GM23338 (cell line): ENCODE measurements around the gene GPATCH4. TPM values are rescaled to one million over a fixed set of nuclear protein-coding genes. Genes with fewer than 3 reads are reported as not detected.

Experiments
- ATAC-seq: fragments of 200-7000 bp; cut with Tn5 transposase; 3 replicates; pipeline ENCODE4 v1.9.1; 2020
- DNase-seq: peaks from one replicate; pipeline ENCODE4 v3.0.0-alpha.2; 2015; ENCODE audit warnings: low spot score
- H2AFZ ChIP-seq: fragments of 200-600 bp; sonication (generic); 2 replicates; pipeline ENCODE4 v1.8.0; 2016; ENCODE audit warnings: antibody characterized with exemption, mild to moderate bottlenecking, moderate library complexity
- H3F3A ChIP-seq: fragments of 200-600 bp; sonication (generic); replicated peaks from 2 replicates; pipeline ENCODE4 v1.8.0; 2017; ENCODE audit warnings: antibody characterized with exemption, mixed run types, low read depth
- H3K27ac ChIP-seq: fragments of 200-600 bp; sonication (generic); 2 replicates; pipeline ENCODE4 v1.6.1; 2016; ENCODE audit warnings: low read depth
- H3K27me3 ChIP-seq: fragments of 200-600 bp; sonication (generic); 2 replicates; pipeline ENCODE4 v1.8.0; 2016; ENCODE audit warnings: mild to moderate bottlenecking, mixed run types, moderate library complexity; ENCODE audit not compliant: insufficient read depth
- H3K36me3 ChIP-seq: fragments of 200-600 bp; sonication (generic); 2 replicates; pipeline ENCODE4 v1.8.0; 2016; ENCODE audit warnings: mild to moderate bottlenecking; ENCODE audit not compliant: insufficient read depth
- H3K4me1 ChIP-seq: fragments of 200-600 bp; sonication (generic); 2 replicates; pipeline ENCODE4 v1.8.0; 2016; ENCODE audit warnings: mild to moderate bottlenecking, moderate library complexity; ENCODE audit not compliant: insufficient read depth
- H3K4me2 ChIP-seq: fragments of 200-600 bp; sonication (generic); 2 replicates; pipeline ENCODE4 v1.7.1; 2017; ENCODE audit warnings: mixed run types
- H3K4me3 ChIP-seq: fragments of 200-600 bp; sonication (generic); 2 replicates; pipeline ENCODE4 v1.6.1; 2016; ENCODE audit warnings: mixed run types
- H3K79me2 ChIP-seq: fragments of 200-600 bp; sonication (generic); replicated peaks from 2 replicates; pipeline ENCODE4 v1.8.0; 2017; ENCODE audit warnings: mild to moderate bottlenecking; ENCODE audit not compliant: insufficient read depth
- H3K9me2 ChIP-seq: fragments of 200-600 bp; sonication (generic); 2 replicates; pipeline ENCODE4 v1.8.0; 2017; ENCODE audit not compliant: insufficient read depth
- H4K20me1 ChIP-seq: fragments of 200-600 bp; sonication (generic); replicated peaks from 2 replicates; pipeline ENCODE4 v1.8.0; 2017; ENCODE audit warnings: mild to moderate bottlenecking; ENCODE audit not compliant: insufficient read depth
- H3K27ac Mint-ChIP-seq: 2 replicates; pipeline ENCODE4 v1.8.0; 2020; ENCODE audit warnings: inconsistent platforms, mild to moderate bottlenecking, moderate library complexity, mixed read lengths
- H3K27me3 Mint-ChIP-seq: 3 replicates; pipeline ENCODE4 v1.8.0; 2022; ENCODE audit warnings: low read depth, mild to moderate bottlenecking, moderate library complexity, mixed read lengths, inconsistent platforms; ENCODE audit not compliant: insufficient read depth, poor library complexity
- H3K36me3 Mint-ChIP-seq: 3 replicates; pipeline ENCODE4 v1.8.0; 2021; ENCODE audit warnings: low read depth, mild to moderate bottlenecking, inconsistent platforms, moderate library complexity, mixed read lengths
- H3K4me1 Mint-ChIP-seq: 3 replicates; pipeline ENCODE4 v1.8.0; 2020; ENCODE audit warnings: mild to moderate bottlenecking, inconsistent platforms, mixed read lengths
- H3K4me3 Mint-ChIP-seq: 3 replicates; pipeline ENCODE4 v1.8.0; 2021; ENCODE audit warnings: moderate library complexity, mild to moderate bottlenecking, inconsistent platforms, mixed read lengths
- H3K9me3 Mint-ChIP-seq: 3 replicates; pipeline ENCODE4 v1.8.0; 2020; ENCODE audit warnings: moderate library complexity, mild to moderate bottlenecking, inconsistent platforms, mixed read lengths
- CREB1 ChIP-seq: fragments of 250-450 bp; sonication (Bioruptor Pico); IDR thresholded peaks from 2 replicates; pipeline ENCODE4 v1.5.0; 2020; ENCODE audit warnings: low read depth, mild to moderate bottlenecking, moderate library complexity
- EZH2 ChIP-seq: fragments of 200-600 bp; sonication (generic); IDR thresholded peaks from one replicate; pipeline ENCODE4 v1.8.0; 2017; ENCODE audit warnings: antibody characterized with exemption, mild to moderate bottlenecking, low read depth; ENCODE audit not compliant: unreplicated experiment
- EZH2phosphoT487 ChIP-seq: fragments of 200-600 bp; sonication (generic); IDR thresholded peaks from one replicate; pipeline ENCODE4 v1.8.1; 2018; ENCODE audit warnings: antibody characterized with exemption; ENCODE audit not compliant: unreplicated experiment
- JUNB ChIP-seq: IDR thresholded peaks from one replicate; pipeline ENCODE4 v1.6.1; 2016; ENCODE audit warnings: antibody characterized with exemption; ENCODE audit not compliant: unreplicated experiment
- NANOG ChIP-seq: IDR thresholded peaks from 2 replicates; pipeline ENCODE4 v1.6.1; 2016; ENCODE audit warnings: antibody characterized with exemption, borderline replicate concordance
- POLR2AphosphoS5 ChIP-seq: IDR thresholded peaks from 2 replicates; pipeline ENCODE4 v1.6.1; 2016; ENCODE audit warnings: antibody characterized with exemption, low read depth
- STAT1 ChIP-seq: IDR thresholded peaks from one replicate; pipeline ENCODE4 v1.6.1; 2016; ENCODE audit warnings: antibody characterized with exemption; ENCODE audit not compliant: unreplicated experiment
- ZNF114 ChIP-seq: fragments of 250-450 bp; sonication (Bioruptor Pico); IDR thresholded peaks from 2 replicates; pipeline ENCODE4 v1.5.0; 2020; ENCODE audit warnings: mild to moderate bottlenecking, moderate library complexity
- ZNF331 ChIP-seq: fragments of 250-450 bp; sonication (Bioruptor Pico); IDR thresholded peaks from 2 replicates; pipeline ENCODE4 v1.5.0; 2020; ENCODE audit warnings: low read depth, mild to moderate bottlenecking, moderate library complexity
- polyA plus RNA-seq: library from polyadenylated mRNA; unstranded; fragments of >200 nt; fragmentation: Nextera tagmentation; extraction: Ambion mirVana; gene quantifications from 2 replicates; pipeline ENCODE4 v1.2.1, GENCODE V29; 2016
- total RNA-seq: library from RNA; depleted of rRNA; stranded (reverse); fragments of >200 nt; shearing (Covaris generic); gene quantifications from 2 replicates; pipeline ENCODE4 v1.2.3, GENCODE V29; 2014
- TF ChIP-seq, protein P1 (sequence below), 2 experiments: fragments of 200-600 bp in 1 of 2; sonication (generic) in 1 of 2; conservative IDR thresholded peaks; 2 replicates each; pipeline versions ENCODE4 v1.5.1 to v1.6.1; 2016 to 2017; ENCODE audit warnings: antibody characterized with exemption in 2 of 2, low read depth in 2 of 2, mild to moderate bottlenecking in 2 of 2, moderate library complexity in 1 of 2
- TF ChIP-seq, protein P2 (sequence below): fragments of 250-450 bp; sonication (Bioruptor Pico); IDR thresholded peaks from 2 replicates; pipeline ENCODE4 v1.5.0; 2020; ENCODE audit warnings: mild to moderate bottlenecking, moderate library complexity
- TF ChIP-seq, protein P3 (sequence below): IDR thresholded peaks from 2 replicates; pipeline ENCODE4 v1.6.1; 2016; ENCODE audit warnings: antibody characterized with exemption
- TF ChIP-seq, protein P4 (sequence below): IDR thresholded peaks from one replicate; pipeline ENCODE4 v1.6.1; 2018; ENCODE audit warnings: antibody characterized with exemption; ENCODE audit not compliant: unreplicated experiment

GPATCH4 gene
- total and polyA plus RNA-seq, 2 experiments from 2014 or later: 58.9 to 187 TPM

DNA sequence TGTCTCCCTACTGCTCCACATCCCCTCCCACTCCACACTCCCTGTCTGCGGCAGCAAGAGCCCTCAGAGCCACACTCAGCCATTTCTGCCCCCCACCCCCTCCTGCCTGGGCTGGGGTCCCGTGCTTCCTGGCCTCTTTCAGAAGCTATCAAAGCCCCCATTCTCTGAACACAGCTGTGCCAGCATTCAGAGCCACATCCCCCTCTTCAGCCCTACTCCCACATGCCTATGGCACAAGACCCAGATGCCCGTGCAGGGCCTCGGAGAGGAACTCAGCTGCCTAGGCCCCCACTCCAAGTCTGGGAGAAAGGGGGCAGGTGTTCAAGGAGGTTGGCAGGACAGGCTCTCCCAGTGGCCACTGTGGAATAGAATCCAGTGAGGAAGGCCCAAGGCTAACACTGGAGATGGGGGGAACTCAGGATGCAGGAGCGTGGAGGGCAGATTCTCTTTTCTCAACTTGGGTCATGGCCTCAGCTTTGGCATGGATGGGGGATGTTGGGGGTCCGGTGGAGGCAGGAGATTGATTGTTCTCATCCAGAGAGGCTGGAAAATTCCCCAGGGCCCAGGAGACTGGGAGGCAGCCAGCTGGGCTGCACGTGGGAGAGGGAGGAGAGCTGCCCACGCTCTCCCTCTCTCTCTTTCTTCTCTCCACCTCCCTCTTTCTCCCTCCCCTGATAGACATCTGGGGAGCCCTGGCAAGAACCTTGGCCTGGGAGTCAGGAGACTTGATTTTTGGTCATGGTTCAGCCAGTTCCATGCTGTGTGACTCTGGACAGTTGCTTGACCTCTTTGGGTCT, 37.1 kb upstream of the GPATCH4 start:
- H3K27ac ChIP-seq: no peak overlapping the region
- H3K27me3 ChIP-seq: peaks cover 64% of the 10 kb centered on the region
- H3K79me2 ChIP-seq: no peaks in the 10 kb centered on the region
- Mint-ChIP-seq H3K9me3 (no peaks in the 10 kb centered on the region), H3K27ac (no peak overlapping the region), H3K4me1 (peaks cover 32% of the 10 kb centered on the region), H3K4me3 (no peak overlapping the region), H3K27me3 (peaks cover 49% of the 10 kb centered on the region), H3K36me3 (no peaks in the 10 kb centered on the region)
- DNase-seq (no peak), ATAC-seq (no peak)
- no peaks in the 10 kb centered on the region for H3K36me3 ChIP-seq
- no peak overlapping the region for H3K4me3 ChIP-seq
- H3F3A ChIP-seq: 0 out of 2 replicates have a peak, but pooled peaks cover 9% of the 10 kb centered on the region
- H2AFZ ChIP-seq: no peak overlapping the region
- no peaks in the 10 kb centered on the region for H3K9me2 ChIP-seq
- H4K20me1 ChIP-seq: no peaks in the 10 kb centered on the region
- no peak overlapping the region for H3K4me2 ChIP-seq
- peaks cover 13% of the 10 kb centered on the region for H3K4me1 ChIP-seq
- TF ChIP-seq, protein P1, sequence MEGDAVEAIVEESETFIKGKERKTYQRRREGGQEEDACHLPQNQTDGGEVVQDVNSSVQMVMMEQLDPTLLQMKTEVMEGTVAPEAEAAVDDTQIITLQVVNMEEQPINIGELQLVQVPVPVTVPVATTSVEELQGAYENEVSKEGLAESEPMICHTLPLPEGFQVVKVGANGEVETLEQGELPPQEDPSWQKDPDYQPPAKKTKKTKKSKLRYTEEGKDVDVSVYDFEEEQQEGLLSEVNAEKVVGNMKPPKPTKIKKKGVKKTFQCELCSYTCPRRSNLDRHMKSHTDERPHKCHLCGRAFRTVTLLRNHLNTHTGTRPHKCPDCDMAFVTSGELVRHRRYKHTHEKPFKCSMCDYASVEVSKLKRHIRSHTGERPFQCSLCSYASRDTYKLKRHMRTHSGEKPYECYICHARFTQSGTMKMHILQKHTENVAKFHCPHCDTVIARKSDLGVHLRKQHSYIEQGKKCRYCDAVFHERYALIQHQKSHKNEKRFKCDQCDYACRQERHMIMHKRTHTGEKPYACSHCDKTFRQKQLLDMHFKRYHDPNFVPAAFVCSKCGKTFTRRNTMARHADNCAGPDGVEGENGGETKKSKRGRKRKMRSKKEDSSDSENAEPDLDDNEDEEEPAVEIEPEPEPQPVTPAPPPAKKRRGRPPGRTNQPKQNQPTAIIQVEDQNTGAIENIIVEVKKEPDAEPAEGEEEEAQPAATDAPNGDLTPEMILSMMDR (conservative IDR thresholded peaks at IDR 0.05; ENCODE audit: low read depth in 2 of 2): no peak
- TF ChIP-seq, protein P2, sequence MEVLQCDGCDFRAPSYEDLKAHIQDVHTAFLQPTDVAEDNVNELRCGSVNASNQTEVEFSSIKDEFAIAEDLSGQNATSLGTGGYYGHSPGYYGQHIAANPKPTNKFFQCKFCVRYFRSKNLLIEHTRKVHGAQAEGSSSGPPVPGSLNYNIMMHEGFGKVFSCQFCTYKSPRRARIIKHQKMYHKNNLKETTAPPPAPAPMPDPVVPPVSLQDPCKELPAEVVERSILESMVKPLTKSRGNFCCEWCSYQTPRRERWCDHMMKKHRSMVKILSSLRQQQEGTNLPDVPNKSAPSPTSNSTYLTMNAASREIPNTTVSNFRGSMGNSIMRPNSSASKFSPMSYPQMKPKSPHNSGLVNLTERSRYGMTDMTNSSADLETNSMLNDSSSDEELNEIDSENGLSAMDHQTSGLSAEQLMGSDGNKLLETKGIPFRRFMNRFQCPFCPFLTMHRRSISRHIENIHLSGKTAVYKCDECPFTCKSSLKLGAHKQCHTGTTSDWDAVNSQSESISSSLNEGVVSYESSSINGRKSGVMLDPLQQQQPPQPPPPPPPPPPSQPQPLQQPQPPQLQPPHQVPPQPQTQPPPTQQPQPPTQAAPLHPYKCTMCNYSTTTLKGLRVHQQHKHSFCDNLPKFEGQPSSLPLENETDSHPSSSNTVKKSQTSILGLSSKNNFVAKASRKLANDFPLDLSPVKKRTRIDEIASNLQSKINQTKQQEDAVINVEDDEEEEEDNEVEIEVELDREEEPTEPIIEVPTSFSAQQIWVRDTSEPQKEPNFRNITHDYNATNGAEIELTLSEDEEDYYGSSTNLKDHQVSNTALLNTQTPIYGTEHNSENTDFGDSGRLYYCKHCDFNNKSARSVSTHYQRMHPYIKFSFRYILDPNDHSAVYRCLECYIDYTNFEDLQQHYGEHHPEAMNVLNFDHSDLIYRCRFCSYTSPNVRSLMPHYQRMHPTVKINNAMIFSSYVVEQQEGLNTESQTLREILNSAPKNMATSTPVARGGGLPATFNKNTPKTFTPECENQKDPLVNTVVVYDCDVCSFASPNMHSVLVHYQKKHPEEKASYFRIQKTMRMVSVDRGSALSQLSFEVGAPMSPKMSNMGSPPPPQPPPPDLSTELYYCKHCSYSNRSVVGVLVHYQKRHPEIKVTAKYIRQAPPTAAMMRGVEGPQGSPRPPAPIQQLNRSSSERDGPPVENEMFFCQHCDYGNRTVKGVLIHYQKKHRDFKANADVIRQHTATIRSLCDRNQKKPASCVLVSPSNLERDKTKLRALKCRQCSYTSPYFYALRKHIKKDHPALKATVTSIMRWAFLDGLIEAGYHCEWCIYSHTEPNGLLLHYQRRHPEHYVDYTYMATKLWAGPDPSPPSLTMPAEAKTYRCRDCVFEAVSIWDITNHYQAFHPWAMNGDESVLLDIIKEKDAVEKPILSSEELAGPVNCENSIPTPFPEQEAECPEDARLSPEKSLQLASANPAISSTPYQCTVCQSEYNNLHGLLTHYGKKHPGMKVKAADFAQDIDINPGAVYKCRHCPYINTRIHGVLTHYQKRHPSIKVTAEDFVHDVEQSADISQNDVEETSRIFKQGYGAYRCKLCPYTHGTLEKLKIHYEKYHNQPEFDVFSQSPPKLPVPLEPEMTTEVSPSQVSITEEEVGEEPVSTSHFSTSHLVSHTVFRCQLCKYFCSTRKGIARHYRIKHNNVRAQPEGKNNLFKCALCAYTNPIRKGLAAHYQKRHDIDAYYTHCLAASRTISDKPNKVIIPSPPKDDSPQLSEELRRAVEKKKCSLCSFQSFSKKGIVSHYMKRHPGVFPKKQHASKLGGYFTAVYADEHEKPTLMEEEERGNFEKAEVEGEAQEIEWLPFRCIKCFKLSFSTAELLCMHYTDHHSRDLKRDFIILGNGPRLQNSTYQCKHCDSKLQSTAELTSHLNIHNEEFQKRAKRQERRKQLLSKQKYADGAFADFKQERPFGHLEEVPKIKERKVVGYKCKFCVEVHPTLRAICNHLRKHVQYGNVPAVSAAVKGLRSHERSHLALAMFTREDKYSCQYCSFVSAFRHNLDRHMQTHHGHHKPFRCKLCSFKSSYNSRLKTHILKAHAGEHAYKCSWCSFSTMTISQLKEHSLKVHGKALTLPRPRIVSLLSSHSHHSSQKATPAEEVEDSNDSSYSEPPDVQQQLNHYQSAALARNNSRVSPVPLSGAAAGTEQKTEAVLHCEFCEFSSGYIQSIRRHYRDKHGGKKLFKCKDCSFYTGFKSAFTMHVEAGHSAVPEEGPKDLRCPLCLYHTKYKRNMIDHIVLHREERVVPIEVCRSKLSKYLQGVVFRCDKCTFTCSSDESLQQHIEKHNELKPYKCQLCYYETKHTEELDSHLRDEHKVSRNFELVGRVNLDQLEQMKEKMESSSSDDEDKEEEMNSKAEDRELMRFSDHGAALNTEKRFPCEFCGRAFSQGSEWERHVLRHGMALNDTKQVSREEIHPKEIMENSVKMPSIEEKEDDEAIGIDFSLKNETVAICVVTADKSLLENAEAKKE (CRISPR knock-in tag): no peak
- TF ChIP-seq EZH2: no peak
- no peak for TF ChIP-seq ZNF114 (CRISPR knock-in tag)
- TF ChIP-seq STAT1: no peak
- TF ChIP-seq, protein P3, sequence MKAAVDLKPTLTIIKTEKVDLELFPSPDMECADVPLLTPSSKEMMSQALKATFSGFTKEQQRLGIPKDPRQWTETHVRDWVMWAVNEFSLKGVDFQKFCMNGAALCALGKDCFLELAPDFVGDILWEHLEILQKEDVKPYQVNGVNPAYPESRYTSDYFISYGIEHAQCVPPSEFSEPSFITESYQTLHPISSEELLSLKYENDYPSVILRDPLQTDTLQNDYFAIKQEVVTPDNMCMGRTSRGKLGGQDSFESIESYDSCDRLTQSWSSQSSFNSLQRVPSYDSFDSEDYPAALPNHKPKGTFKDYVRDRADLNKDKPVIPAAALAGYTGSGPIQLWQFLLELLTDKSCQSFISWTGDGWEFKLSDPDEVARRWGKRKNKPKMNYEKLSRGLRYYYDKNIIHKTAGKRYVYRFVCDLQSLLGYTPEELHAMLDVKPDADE: no peak
- no peak for TF ChIP-seq CREB1 (CRISPR knock-in tag)
- TF ChIP-seq JUNB: no peak
- TF ChIP-seq EZH2phosphoT487: no peak
- no peak for TF ChIP-seq POLR2AphosphoS5
- no peak for TF ChIP-seq NANOG
- TF ChIP-seq ZNF331 (CRISPR knock-in tag): no peak
- TF ChIP-seq, protein P4, sequence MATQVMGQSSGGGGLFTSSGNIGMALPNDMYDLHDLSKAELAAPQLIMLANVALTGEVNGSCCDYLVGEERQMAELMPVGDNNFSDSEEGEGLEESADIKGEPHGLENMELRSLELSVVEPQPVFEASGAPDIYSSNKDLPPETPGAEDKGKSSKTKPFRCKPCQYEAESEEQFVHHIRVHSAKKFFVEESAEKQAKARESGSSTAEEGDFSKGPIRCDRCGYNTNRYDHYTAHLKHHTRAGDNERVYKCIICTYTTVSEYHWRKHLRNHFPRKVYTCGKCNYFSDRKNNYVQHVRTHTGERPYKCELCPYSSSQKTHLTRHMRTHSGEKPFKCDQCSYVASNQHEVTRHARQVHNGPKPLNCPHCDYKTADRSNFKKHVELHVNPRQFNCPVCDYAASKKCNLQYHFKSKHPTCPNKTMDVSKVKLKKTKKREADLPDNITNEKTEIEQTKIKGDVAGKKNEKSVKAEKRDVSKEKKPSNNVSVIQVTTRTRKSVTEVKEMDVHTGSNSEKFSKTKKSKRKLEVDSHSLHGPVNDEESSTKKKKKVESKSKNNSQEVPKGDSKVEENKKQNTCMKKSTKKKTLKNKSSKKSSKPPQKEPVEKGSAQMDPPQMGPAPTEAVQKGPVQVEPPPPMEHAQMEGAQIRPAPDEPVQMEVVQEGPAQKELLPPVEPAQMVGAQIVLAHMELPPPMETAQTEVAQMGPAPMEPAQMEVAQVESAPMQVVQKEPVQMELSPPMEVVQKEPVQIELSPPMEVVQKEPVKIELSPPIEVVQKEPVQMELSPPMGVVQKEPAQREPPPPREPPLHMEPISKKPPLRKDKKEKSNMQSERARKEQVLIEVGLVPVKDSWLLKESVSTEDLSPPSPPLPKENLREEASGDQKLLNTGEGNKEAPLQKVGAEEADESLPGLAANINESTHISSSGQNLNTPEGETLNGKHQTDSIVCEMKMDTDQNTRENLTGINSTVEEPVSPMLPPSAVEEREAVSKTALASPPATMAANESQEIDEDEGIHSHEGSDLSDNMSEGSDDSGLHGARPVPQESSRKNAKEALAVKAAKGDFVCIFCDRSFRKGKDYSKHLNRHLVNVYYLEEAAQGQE: no peak
